ENCODE results near the gene SLC30A1.

DNA sequence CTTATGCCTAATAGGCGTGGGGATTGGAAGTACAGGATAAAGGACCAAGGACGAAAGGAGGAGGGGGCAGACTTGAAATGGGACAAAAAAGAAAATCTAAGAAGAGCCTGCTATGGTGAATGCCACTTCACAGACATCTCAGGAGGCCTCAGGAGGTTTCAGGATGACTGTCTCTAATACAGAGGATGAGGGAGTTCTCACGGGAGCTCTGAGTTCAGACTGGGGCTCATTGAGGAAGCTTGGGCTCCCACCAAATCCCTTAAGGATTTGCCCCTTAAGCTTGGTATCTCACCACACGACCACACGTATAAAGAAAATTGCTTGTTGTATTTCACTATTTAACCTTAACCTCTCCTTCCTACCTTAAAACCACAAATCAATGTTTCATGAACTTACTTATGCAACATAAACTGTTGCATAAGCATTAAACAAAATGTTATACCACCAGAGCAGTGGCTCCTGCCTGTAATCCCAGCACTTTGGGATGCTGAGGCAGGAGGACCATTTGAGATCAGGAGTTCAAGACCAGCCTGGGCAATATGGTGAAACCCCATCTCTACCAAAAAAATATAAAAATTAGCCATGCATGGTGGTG lies 12.4 kb downstream of the SLC30A1 start:
- no peak for TF ChIP-seq ZBTB33 (IDR thresholded peaks at IDR 0.05; ENCODE audit: extremely low read depth, insufficient replicate concordance, low read length)
- no peak for TF ChIP-seq POLR2A (IDR thresholded peaks at IDR 0.05; ENCODE audit: borderline replicate concordance, extremely low read depth, insufficient read depth, insufficient read length)
- no peak for TF ChIP-seq CTCF (IDR thresholded peaks at IDR 0.05 in 2 of 3, conservative IDR thresholded peaks at IDR 0.05 in 1 of 3; ENCODE audit: borderline replicate concordance in 1 of 3, insufficient read depth in 1 of 3, low read depth in 2 of 3, low read length in 2 of 3)
- TF ChIP-seq SIN3A (IDR thresholded peaks at IDR 0.05; ENCODE audit: low read depth): no peak
- no peak for TF ChIP-seq POLR2AphosphoS5 (IDR thresholded peaks at IDR 0.05; ENCODE audit: low read depth, low read length)
- TF ChIP-seq REST (IDR thresholded peaks at IDR 0.05; ENCODE audit: low read depth): no peak
- no peak for TF ChIP-seq MAX (IDR thresholded peaks at IDR 0.05)
- TF ChIP-seq YY1 (IDR thresholded peaks at IDR 0.05; ENCODE audit: extremely low read depth, insufficient replicate concordance, low read depth, low read length): no peak
- no peak for TF ChIP-seq EZH2phosphoT487 (IDR thresholded peaks at IDR 0.05; ENCODE audit: borderline replicate concordance)
- TF ChIP-seq ZFX (IDR thresholded peaks at IDR 0.05): no peak
- TF ChIP-seq CEBPB (IDR thresholded peaks at IDR 0.05; ENCODE audit: low read depth): no peak
- TF ChIP-seq FOSL1 (IDR thresholded peaks at IDR 0.05; ENCODE audit: low read depth): no peak

Measured in HCT116 (cell line).